ENCODE data around the gene TEX2.
A peak's percentile ranks its signal among the peaks of the same experiment; 100 is the strongest.

TEX2 gene

DNA sequence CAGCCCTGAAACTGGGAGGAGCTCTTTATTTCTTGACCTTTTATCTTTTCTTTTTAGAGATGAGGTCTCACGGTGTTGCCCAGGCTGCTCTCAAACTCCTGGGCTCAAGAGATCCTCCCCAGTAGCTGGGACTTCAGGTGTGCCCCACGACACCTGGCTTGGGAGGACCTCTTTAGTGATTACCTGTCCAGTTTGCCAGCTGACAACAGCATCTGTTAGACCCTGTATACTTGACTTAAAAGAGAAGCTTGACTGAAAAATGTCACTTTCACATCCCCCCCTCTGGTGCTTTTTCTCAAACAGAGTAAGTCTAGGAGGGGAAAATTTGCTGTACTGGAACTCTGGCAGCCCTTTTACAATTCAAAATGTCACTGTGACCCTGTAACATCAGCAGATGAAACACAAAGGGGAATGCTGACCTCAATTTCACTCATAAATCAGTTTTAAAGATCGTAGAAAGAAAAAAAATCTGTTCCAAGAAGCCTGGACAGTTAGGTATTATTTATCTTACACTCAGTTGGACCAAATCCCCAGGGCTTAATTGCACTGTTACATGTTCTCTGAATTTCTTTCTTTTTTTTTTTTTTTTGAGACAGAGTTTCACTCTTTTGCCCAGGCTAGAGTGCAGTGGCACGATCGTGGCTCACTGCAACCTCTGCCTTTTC lies 131.3 kb downstream of the TEX2 start:
- Histone ChIP-seq H3K27ac (no peak overlapping the region), H3K4me2 (ENCODE audit: low read length) (no peak overlapping the region), H3K4me1 (peaks cover 9% of the 10 kb centered on the region), H2AFZ (peak overlapping the region; percentile 33), H3K4me3 (ENCODE audit: low read depth, low read length) (no peak overlapping the region), H3K9ac (no peak overlapping the region), H3K79me2 (no peaks in the 10 kb centered on the region), H3K27me3 (ENCODE audit: control insufficient read depth, insufficient read depth, low read length) (no peaks in the 10 kb centered on the region), H3K9me3 (ENCODE audit: control insufficient read depth, low read length) (no peaks in the 10 kb centered on the region), H3K36me3 (ENCODE audit: control insufficient read depth, insufficient read depth, low read length) (no peaks in the 10 kb centered on the region)
- TF ChIP-seq, protein P1, sequence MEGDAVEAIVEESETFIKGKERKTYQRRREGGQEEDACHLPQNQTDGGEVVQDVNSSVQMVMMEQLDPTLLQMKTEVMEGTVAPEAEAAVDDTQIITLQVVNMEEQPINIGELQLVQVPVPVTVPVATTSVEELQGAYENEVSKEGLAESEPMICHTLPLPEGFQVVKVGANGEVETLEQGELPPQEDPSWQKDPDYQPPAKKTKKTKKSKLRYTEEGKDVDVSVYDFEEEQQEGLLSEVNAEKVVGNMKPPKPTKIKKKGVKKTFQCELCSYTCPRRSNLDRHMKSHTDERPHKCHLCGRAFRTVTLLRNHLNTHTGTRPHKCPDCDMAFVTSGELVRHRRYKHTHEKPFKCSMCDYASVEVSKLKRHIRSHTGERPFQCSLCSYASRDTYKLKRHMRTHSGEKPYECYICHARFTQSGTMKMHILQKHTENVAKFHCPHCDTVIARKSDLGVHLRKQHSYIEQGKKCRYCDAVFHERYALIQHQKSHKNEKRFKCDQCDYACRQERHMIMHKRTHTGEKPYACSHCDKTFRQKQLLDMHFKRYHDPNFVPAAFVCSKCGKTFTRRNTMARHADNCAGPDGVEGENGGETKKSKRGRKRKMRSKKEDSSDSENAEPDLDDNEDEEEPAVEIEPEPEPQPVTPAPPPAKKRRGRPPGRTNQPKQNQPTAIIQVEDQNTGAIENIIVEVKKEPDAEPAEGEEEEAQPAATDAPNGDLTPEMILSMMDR (IDR thresholded peaks at IDR 0.05), result no peak

DNA sequence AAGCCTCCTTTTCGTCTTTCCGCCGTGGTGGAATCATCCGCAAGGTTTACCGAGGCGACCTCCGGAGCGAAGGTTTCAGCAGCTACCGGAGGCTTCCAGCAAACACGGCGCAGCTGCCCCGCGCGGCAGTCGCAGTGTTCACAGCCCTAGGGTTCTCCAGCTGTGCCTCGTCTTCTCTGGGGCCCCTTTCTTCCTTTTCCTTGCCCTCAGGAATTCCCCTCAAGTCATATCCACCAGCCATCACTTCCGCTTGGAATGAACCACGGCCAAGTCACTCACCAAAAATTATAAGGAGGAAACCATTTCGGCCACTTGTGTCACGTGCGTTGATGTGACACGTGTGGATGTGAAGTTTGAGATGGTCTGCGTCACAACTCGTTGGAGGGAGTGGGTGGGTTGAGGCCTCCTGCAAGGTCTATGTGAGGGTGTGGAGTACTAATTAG lies 132.5 kb downstream of the TEX2 start:
- no peak overlapping the region for H3K9ac ChIP-seq
- H3K79me2 ChIP-seq, result peaks cover 2% of the 10 kb centered on the region
- peak overlapping the region; percentile 40 for H3K4me3 ChIP-seq (ENCODE audit: low read depth, low read length)
- peaks cover 9% of the 10 kb centered on the region for H3K4me1 ChIP-seq
- H3K4me2 ChIP-seq (ENCODE audit: low read length), result peak overlapping the region; percentile 50
- H3K9me3 ChIP-seq (ENCODE audit: control insufficient read depth, low read length), result no peaks in the 10 kb centered on the region
- TF ChIP-seq, protein P1 (IDR thresholded peaks at IDR 0.05), result no peak
- no peaks in the 10 kb centered on the region for H3K27me3 ChIP-seq (ENCODE audit: control insufficient read depth, insufficient read depth, low read length)
- no peaks in the 10 kb centered on the region for H3K36me3 ChIP-seq (ENCODE audit: control insufficient read depth, insufficient read depth, low read length)
- peak overlapping the region; percentile 81 for H2AFZ ChIP-seq
- peak overlapping the region; percentile 64 for H3K27ac ChIP-seq

DNA sequence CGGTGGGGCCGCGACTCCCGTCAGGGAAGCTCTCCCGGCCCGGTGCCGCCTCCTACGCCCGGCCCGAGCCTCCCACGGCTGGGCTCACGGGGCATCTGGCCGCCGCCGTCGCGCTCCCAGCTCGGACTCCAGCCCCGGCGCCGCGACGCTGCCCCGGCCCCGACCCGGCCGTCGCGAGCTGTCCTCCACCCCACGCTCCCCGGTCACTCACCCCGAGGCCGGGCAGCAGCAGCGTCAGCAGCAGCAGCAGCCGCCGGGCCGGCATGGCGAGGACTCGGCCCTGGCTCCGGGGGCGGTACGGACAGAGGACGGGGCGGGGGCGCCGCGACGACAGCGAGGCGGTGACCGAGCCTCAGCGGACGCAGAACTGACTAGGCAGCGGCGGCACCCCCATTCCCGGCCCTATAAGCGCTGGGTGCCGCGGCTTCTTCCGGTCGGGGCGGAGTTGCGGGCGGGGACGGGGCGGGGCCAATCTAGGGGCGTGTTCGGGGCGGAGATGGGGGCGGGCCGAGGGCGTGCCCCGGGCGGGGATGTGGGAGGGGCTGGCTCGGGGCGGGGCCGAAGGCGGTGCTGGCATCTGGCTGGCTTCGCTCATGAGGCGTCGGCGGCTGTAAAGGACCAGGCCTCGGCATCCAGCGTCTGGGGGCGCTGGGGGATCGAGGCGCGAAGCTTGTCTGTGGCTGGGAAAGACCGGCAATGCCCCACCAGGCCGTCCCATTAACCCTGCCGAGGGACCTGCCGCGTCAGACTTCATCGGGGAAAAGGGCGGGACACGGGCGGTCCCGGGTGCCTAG lies 133.1 kb downstream of the TEX2 start, which contains the start of gene ERN1:
ERN1 (minus strand) TSS at position 380 of the 794 bp plus-strand sequence; CDS start at position 265, 115 bp downstream.
- peaks cover 9% of the 10 kb centered on the region for H3K4me1 ChIP-seq
- H3K4me2 ChIP-seq (ENCODE audit: low read length), result peak within 1 kb of the TSS; percentile 79
- no peaks in the 10 kb centered on the region for H3K27me3 ChIP-seq (ENCODE audit: control insufficient read depth, insufficient read depth, low read length)
- peak within 1 kb of the TSS; percentile 98 for H2AFZ ChIP-seq
- no peaks in the 10 kb centered on the region for H3K36me3 ChIP-seq (ENCODE audit: control insufficient read depth, insufficient read depth, low read length)
- H3K9ac ChIP-seq, result peak within 1 kb of the TSS; percentile 38
- H3K79me2 ChIP-seq, result peaks cover 6% of the 10 kb centered on the region
- H3K4me3 ChIP-seq (ENCODE audit: low read depth, low read length), result peak within 1 kb of the TSS; percentile 51
- peak within 1 kb of the TSS; percentile 64 for H3K27ac ChIP-seq
- TF ChIP-seq, protein P1 (IDR thresholded peaks at IDR 0.05), result no peak
- no peaks in the 10 kb centered on the region for H3K9me3 ChIP-seq (ENCODE audit: control insufficient read depth, low read length)

DNA sequence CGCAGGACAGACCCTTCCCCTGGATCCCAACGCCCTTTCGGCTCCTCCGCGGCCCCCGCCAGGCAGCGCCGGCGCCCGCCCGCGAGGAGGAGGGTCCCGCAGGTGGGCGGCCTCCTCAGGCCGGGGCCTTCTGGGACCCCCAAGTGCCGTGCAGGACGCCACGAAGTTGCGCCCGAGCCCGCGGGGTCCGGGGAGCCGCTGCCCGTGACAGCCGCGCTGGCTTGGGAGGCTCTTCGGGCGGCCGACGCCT lies 133.6 kb downstream of the TEX2 start:
- Histone ChIP-seq H3K9ac (peak overlapping the region; percentile 38), H3K4me3 (ENCODE audit: low read depth, low read length) (peak overlapping the region; percentile 51), H3K79me2 (peaks cover 10% of the 10 kb centered on the region), H3K27ac (peak overlapping the region; percentile 64), H3K4me1 (peaks cover 9% of the 10 kb centered on the region), H2AFZ (peak overlapping the region; percentile 98), H3K36me3 (ENCODE audit: control insufficient read depth, insufficient read depth, low read length) (no peaks in the 10 kb centered on the region), H3K9me3 (ENCODE audit: control insufficient read depth, low read length) (no peaks in the 10 kb centered on the region), H3K4me2 (ENCODE audit: low read length) (peak overlapping the region; percentile 79), H3K27me3 (ENCODE audit: control insufficient read depth, insufficient read depth, low read length) (no peaks in the 10 kb centered on the region)
- TF ChIP-seq, protein P1 (IDR thresholded peaks at IDR 0.05), result no peak
